RWPE1 (cell line): ENCODE results near the gene MYRFL.

ENCODE experiments used
- CTCF ChIA-PET: fragments of 350-600 bp; sonication (Branson Sonifier 250); formaldehyde crosslinking; extraction: SDS; loops from one replicate; lab custom pipeline; 2021; lab: Yijun Ruan, JAX
- POLR2A ChIA-PET: fragments of 400-600 bp; formaldehyde crosslinking; extraction: SDS; loops from one replicate; lab custom pipeline; 2020; ENCODE audit warnings: antibody characterized with exemption; ENCODE audit not compliant: low non-redundant PET; lab: Yijun Ruan, JAX
- DNase-seq: peaks from one replicate; pipeline ENCODE4 v3.0.0; 2012; ENCODE audit warnings: low spot score
- H3K27ac ChIP-seq: fragments of 450-650 bp; 2 replicates; pipeline ENCODE4 v1.5.1; 2017
- TF ChIP-seq, protein P1 (sequence below): fragments of 450-650 bp; conservative IDR thresholded peaks from 2 replicates; pipeline ENCODE4 v1.5.1; 2017; ENCODE audit warnings: low read depth, mild to moderate bottlenecking

The MYRFL gene

DNA sequence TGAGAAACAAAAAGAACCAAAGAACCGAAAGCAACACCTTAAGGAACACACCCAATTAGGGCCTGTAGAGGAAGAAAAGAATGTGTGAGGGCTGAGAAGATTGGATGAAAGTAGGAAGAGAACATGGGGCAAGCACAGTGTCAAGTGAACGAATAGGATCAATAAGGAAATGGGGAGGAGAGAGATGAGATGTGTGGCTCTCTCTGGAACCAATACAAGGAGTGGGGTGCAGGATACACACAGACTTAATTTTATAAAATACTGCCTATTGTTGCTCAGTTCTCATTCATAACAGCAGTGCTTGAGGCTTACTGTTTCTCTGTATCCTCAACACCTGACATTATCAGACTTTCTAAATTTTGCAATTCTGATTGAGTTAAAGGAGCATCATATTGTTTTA lies 93.3 kb downstream of the MYRFL start:
- POLR2A ChIA-PET: no interaction called here
- no peak overlapping the region for H3K27ac ChIP-seq
- TF ChIP-seq, protein P1, sequence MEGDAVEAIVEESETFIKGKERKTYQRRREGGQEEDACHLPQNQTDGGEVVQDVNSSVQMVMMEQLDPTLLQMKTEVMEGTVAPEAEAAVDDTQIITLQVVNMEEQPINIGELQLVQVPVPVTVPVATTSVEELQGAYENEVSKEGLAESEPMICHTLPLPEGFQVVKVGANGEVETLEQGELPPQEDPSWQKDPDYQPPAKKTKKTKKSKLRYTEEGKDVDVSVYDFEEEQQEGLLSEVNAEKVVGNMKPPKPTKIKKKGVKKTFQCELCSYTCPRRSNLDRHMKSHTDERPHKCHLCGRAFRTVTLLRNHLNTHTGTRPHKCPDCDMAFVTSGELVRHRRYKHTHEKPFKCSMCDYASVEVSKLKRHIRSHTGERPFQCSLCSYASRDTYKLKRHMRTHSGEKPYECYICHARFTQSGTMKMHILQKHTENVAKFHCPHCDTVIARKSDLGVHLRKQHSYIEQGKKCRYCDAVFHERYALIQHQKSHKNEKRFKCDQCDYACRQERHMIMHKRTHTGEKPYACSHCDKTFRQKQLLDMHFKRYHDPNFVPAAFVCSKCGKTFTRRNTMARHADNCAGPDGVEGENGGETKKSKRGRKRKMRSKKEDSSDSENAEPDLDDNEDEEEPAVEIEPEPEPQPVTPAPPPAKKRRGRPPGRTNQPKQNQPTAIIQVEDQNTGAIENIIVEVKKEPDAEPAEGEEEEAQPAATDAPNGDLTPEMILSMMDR: no peak
- no peak for DNase-seq
- CTCF ChIA-PET: no interaction called here

DNA sequence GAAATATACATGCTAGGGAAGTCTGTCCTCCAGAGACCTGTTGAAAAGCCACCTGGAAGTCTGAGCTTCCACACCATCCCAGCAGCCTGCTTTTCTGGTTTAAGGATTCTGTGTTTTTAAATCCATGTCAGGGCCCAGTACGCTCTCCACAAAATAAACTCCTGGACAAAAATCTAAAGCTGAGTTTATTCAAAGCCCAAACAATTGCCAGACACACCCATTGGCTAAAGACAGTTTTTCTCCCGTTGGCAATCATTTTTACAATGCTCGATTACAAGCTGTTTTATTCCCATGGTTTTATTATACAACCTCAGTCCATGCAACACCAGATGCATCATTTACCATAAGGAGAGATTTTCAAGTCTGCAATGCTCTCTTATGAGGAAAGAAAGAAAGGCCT lies 94.5 kb downstream of the MYRFL start:
- POLR2A ChIA-PET: no interaction called here
- CTCF ChIA-PET: interaction anchor here (0.7 to 0.9 kb wide), 2 partner anchors 19 to 197 kb away, joined by 3 to 4 read pairs; no protein-coding TSS in a partner anchor
- no peak for DNase-seq
- no peak overlapping the region for H3K27ac ChIP-seq
- TF ChIP-seq, protein P1: no peak

DNA sequence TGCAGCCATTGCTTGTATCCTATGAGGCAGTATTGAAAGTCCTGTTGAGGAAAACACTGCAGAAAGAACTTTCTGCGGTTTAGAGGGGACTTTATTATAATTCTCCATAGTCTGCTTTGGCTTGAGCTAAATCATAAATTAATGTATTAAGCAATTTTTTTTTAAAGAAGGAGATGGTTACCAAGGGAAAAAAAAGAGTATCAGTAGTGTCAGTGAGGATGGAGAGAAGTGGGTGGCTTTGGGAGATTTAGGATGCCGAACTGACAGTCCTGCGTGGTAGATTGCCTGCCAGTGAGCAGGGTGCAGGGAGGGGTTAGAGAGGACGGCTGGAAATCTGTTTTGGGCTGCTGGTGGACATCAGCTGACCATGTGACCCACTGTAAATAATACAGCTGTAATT lies 96.8 kb downstream of the MYRFL start:
- TF ChIP-seq, protein P1: no peak
- ChIA-PET POLR2A (no interaction called here), CTCF (no interaction called here)
- DNase-seq: no peak
- no peak overlapping the region for H3K27ac ChIP-seq

DNA sequence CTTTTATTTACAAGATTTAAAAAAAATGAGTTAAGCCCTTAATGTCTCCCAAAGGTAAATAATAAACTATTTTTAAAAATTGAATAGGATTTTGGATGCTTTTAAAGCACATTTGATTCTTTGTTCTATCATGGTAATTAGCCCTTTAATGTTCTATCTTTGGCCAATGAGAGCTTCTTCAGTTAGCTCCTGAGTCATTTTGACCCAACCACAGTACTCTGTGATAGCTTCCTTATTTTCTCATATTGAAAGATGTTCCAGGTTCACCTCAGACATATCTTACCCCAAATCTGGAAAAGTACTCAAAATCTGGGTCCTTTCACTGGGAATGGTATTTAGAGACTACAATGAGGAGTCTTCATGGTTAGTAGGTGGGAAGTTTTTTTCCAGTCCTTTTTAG lies 98.0 kb downstream of the MYRFL start:
- no peak for DNase-seq
- ChIA-PET POLR2A (no interaction called here), CTCF (no interaction called here)
- TF ChIP-seq, protein P1: no peak
- H3K27ac ChIP-seq: no peak overlapping the region

DNA sequence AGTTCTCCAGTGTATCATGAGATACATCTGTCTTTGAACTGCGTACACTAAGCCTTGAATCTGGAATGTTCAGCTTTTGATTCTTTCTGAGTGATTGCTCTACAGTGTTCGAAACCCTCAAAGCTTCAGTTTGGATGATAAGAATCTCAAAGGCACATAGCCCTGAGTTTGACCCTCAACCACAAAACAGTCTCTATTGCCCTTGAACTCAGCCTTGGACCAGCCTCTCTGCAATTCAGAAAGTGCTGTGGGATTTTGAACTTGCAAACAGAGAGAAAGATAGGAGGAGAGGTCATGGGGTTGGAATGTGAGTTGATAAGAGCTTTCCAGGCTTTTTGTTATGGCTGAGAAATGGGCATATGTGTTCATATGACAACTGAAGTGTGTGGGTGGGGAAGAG lies 100.3 kb downstream of the MYRFL start:
- H3K27ac ChIP-seq: no peak overlapping the region
- POLR2A ChIA-PET: no interaction called here
- TF ChIP-seq, protein P1: no peak
- CTCF ChIA-PET: no interaction called here
- no peak for DNase-seq

DNA sequence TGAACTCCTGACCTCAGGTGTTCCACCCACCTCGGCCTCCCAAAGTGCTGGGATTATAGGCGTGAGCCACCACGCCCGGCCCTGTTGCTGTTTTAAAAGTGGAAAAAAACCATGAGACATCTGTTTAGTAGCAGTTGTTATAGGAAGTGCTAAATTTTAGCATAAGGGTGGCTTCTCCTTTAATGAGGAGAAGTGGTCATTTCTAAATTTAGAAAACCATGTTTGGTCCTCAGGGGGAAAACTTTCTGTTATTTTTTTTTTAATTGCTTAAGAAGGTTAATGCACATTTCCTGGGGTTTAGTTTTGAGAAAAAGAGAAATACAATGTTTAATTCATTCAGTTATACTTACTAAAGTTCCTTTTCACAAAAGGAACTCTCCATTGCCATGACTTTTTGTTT lies 102.1 kb downstream of the MYRFL start:
- no peak overlapping the region for H3K27ac ChIP-seq
- CTCF ChIA-PET: no interaction called here

More for the DNA sequence above, 102.1 kb downstream of the MYRFL start:
- no peak for DNase-seq
- POLR2A ChIA-PET: no interaction called here
- TF ChIP-seq, protein P1: no peak
